BJ (cell line): ENCODE data around the gene SPIRE2. TPM values are rescaled to one million over a fixed set of nuclear protein-coding genes. Genes with fewer than 3 reads are reported as not detected.

Experiments used
- CTCF ChIA-PET: fragments of 350-600 bp; formaldehyde crosslinking; extraction: SDS; loops from one replicate; lab custom pipeline; 2021; ENCODE audit warnings: antibody characterized with exemption, inconsistent platforms; lab: Yijun Ruan, JAX
- POLR2A ChIA-PET: fragments of 300-600 bp; sonication (Branson Sonifier 250); formaldehyde crosslinking; extraction: SDS; loops from one replicate; lab custom pipeline; 2021; ENCODE audit warnings: antibody characterized with exemption; lab: Charles Lee
- DNase-seq: peaks from one replicate; pipeline ENCODE4 v3.0.0-alpha.2; 2011; ENCODE audit warnings: low read depth
- H3K27me3 ChIP-seq: 2 replicates; pipeline ENCODE4 v1.6.0; 2011; ENCODE audit warnings: low read length; ENCODE audit not compliant: control insufficient read depth, insufficient read depth
- H3K36me3 ChIP-seq: 2 replicates; pipeline ENCODE4 v1.5.1; 2011; ENCODE audit warnings: low read length; ENCODE audit not compliant: control insufficient read depth, insufficient read depth
- H3K4me3 ChIP-seq: 2 replicates; pipeline ENCODE4 v1.5.1; 2011; ENCODE audit warnings: low read depth, mild to moderate bottlenecking, control low read depth, low read length
- CTCF ChIP-seq: IDR thresholded peaks from 2 replicates; pipeline ENCODE4 v1.5.1; 2011; ENCODE audit warnings: low read depth, mild to moderate bottlenecking, control low read depth, inconsistent platforms, low read length, moderate library complexity; ENCODE audit not compliant: insufficient read depth
- polyA plus RNA-seq: library from polyadenylated mRNA; depleted of rRNA; stranded (reverse); fragments of >200 nt; gene quantifications from 2 replicates; pipeline ENCODE4 v1.2.3, GENCODE V29; 2011

The SPIRE2 gene
- polyA plus RNA-seq, 1 experiment: 2.3 TPM

GRCh38 chr16:89884041-89884421, 55.8 kb downstream of the SPIRE2 start:
- H3K27me3 ChIP-seq: no peaks in the 10 kb centered on the region
- ChIA-PET CTCF (no interaction called here), POLR2A (no interaction called here)
- no peak for TF ChIP-seq CTCF
- H3K36me3 ChIP-seq: peaks cover 44% of the 10 kb centered on the region
- no peak overlapping the region for H3K4me3 ChIP-seq
- DNase-seq: no peak

- no peak for DNase-seq
- CTCF ChIA-PET: interaction anchor here (1.3 kb wide), 1 partner anchor 187 kb away, joined by 3 read pairs; no protein-coding TSS in a partner anchor
- POLR2A ChIA-PET: no interaction called here
- Histone ChIP-seq H3K27me3 (no peaks in the 10 kb centered on the region), H3K4me3 (no peak overlapping the region), H3K36me3 (peaks cover 50% of the 10 kb centered on the region)
- TF ChIP-seq CTCF: no peak
These were observed 59.0 kb downstream of the SPIRE2 start for GRCh38 chr16:89887243-89887642.

- Histone ChIP-seq H3K4me3 (no peak overlapping the region), H3K36me3 (peaks cover 51% of the 10 kb centered on the region), H3K27me3 (no peaks in the 10 kb centered on the region)
- ChIA-PET POLR2A (no interaction called here), CTCF (interaction anchor here (0.6 to 1.6 kb wide), 2 partner anchors 13 to 20 kb away, joined by 3 to 5 read pairs; no protein-coding TSS in a partner anchor)
- no peak for DNase-seq
- TF ChIP-seq CTCF: no peak
These were observed 61.9 kb downstream of the SPIRE2 start for GRCh38 chr16:89890200-89890599.

GRCh38 chr16:89890886-89891657, 62.8 kb downstream of the SPIRE2 start:
- POLR2A ChIA-PET: no interaction called here

More at GRCh38 chr16:89890886-89891657, 62.8 kb downstream of the SPIRE2 start:
- Histone ChIP-seq H3K36me3 (peaks cover 52% of the 10 kb centered on the region), H3K27me3 (no peaks in the 10 kb centered on the region), H3K4me3 (no peak overlapping the region)
- DNase-seq: no peak
- TF ChIP-seq CTCF: no peak
- CTCF ChIA-PET: interaction anchor here (1.6 kb wide), 1 partner anchor 19 kb away, joined by 5 read pairs; no protein-coding TSS in a partner anchor
